ENCODE results near the gene CHAMP1. TPM values are rescaled to one million over a fixed set of nuclear protein-coding genes. Genes with fewer than 3 reads are reported as not detected.
A peak's percentile ranks its signal among the peaks of the same experiment; 100 is the strongest.

The CHAMP1 gene
- total and polyA plus RNA-seq, 2 of the 13 experiments (the other 11 are each of a cell fraction or from before 2014, with no cell fraction given): 8.4 to 9.7 TPM

DNA sequence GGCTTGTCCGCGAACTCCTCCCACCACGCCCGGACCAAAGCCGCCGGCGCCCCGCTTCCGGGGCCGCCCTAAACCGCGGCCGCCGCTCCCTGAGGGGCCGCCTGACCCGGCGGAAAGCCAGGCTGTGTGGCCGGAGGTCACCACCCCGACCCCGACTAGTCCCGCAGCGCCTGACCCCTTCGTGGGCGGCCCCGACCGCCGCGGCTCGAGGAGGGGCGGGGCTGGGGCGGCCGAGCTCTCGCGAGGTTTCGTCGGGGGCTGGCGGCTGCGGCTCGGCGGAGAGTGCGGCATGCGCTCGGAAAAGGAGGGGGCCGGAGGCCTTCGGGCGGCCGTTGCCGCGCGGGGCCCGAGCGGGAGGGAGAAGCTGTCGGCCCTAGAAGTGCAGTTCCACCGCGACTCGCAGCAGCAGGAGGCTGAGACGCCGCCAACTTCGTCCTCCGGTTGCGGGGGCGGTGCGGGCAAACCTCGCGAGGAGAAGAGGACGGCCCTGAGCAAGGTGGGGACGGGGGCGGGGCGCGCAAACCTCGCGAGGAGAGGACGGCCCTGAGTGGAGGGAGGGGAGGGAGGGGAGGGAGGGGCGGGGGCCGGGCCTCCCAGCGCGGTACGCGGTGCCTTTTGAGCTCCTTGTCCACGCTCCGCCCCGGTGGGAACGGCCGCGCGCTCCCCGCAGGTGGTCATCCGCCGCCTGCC, 32.8 kb upstream of the CHAMP1 start, which contains the start of gene UPF3A (continued):
- TF ChIP-seq, protein P1, sequence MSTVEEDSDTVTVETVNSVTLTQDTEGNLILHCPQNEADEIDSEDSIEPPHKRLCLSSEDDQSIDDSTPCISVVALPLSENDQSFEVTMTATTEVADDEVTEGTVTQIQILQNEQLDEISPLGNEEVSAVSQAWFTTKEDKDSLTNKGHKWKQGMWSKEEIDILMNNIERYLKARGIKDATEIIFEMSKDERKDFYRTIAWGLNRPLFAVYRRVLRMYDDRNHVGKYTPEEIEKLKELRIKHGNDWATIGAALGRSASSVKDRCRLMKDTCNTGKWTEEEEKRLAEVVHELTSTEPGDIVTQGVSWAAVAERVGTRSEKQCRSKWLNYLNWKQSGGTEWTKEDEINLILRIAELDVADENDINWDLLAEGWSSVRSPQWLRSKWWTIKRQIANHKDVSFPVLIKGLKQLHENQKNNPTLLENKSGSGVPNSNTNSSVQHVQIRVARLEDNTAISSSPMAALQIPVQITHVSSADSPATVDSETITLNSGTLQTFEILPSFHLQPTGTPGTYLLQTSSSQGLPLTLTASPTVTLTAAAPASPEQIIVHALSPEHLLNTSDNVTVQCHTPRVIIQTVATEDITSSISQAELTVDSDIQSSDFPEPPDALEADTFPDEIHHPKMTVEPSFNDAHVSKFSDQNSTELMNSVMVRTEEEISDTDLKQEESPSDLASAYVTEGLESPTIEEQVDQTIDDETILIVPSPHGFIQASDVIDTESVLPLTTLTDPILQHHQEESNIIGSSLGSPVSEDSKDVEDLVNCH (CRISPR knock-in tag; IDR thresholded peaks at IDR 0.05): no peak
- TF ChIP-seq PAF1 (CRISPR knock-in tag; IDR thresholded peaks at IDR 0.05) (no peak), ZNF607 (CRISPR knock-in tag; IDR thresholded peaks at IDR 0.05; ENCODE audit: borderline replicate concordance) (peak; percentile 59), ZMYM4 (CRISPR knock-in tag; IDR thresholded peaks at IDR 0.05) (peak; percentile 88), ZNF205 (CRISPR knock-in tag; IDR thresholded peaks at IDR 0.05) (peak; percentile 45; the same call in 1 of the 2 replicates), AKNA (CRISPR knock-in tag; IDR thresholded peaks at IDR 0.05; ENCODE audit: borderline replicate concordance) (no peak), TSC22D2 (CRISPR knock-in tag; IDR thresholded peaks at IDR 0.05; ENCODE audit: borderline replicate concordance) (no peak), FOSL2 (CRISPR knock-in tag; IDR thresholded peaks at IDR 0.05) (0 out of 2 replicates have a peak, but pooled peaks have one; percentile 7)
- TF ChIP-seq, protein P2, sequence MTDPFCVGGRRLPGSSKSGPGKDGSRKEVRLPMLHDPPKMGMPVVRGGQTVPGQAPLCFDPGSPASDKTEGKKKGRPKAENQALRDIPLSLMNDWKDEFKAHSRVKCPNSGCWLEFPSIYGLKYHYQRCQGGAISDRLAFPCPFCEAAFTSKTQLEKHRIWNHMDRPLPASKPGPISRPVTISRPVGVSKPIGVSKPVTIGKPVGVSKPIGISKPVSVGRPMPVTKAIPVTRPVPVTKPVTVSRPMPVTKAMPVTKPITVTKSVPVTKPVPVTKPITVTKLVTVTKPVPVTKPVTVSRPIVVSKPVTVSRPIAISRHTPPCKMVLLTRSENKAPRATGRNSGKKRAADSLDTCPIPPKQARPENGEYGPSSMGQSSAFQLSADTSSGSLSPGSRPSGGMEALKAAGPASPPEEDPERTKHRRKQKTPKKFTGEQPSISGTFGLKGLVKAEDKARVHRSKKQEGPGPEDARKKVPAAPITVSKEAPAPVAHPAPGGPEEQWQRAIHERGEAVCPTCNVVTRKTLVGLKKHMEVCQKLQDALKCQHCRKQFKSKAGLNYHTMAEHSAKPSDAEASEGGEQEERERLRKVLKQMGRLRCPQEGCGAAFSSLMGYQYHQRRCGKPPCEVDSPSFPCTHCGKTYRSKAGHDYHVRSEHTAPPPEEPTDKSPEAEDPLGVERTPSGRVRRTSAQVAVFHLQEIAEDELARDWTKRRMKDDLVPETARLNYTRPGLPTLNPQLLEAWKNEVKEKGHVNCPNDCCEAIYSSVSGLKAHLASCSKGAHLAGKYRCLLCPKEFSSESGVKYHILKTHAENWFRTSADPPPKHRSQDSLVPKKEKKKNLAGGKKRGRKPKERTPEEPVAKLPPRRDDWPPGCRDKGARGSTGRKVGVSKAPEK (CRISPR knock-in tag; IDR thresholded peaks at IDR 0.05; ENCODE audit: borderline replicate concordance): no peak
- TF ChIP-seq, protein P3, sequence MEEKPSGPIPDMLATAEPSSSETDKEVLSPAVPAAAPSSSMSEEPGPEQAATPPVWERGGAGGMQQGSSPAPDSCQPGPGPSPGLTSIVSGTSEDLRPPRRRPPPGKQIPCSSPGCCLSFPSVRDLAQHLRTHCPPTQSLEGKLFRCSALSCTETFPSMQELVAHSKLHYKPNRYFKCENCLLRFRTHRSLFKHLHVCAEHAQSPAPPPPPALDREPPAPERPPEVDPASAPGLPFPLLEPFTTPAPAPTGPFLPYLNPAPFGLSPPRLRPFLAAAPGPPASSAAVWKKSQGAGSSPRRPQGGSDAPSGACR (CRISPR knock-in tag; IDR thresholded peaks at IDR 0.05): no peak; the same call in 1 of the 2 replicates
- TF ChIP-seq, protein P4, sequence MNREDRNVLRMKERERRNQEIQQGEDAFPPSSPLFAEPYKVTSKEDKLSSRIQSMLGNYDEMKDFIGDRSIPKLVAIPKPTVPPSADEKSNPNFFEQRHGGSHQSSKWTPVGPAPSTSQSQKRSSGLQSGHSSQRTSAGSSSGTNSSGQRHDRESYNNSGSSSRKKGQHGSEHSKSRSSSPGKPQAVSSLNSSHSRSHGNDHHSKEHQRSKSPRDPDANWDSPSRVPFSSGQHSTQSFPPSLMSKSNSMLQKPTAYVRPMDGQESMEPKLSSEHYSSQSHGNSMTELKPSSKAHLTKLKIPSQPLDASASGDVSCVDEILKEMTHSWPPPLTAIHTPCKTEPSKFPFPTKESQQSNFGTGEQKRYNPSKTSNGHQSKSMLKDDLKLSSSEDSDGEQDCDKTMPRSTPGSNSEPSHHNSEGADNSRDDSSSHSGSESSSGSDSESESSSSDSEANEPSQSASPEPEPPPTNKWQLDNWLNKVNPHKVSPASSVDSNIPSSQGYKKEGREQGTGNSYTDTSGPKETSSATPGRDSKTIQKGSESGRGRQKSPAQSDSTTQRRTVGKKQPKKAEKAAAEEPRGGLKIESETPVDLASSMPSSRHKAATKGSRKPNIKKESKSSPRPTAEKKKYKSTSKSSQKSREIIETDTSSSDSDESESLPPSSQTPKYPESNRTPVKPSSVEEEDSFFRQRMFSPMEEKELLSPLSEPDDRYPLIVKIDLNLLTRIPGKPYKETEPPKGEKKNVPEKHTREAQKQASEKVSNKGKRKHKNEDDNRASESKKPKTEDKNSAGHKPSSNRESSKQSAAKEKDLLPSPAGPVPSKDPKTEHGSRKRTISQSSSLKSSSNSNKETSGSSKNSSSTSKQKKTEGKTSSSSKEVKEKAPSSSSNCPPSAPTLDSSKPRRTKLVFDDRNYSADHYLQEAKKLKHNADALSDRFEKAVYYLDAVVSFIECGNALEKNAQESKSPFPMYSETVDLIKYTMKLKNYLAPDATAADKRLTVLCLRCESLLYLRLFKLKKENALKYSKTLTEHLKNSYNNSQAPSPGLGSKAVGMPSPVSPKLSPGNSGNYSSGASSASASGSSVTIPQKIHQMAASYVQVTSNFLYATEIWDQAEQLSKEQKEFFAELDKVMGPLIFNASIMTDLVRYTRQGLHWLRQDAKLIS (CRISPR knock-in tag; IDR thresholded peaks at IDR 0.05): no peak
